ENCODE data around the gene SCO2. TPM values are rescaled to one million over a fixed set of nuclear protein-coding genes. Genes with fewer than 3 reads are reported as not detected.
A peak's percentile ranks its signal among the peaks of the same experiment; 100 is the strongest.

The SCO2 gene
- total RNA-seq, 1 donor from 2014 or later = 1.3 TPM

DNA sequence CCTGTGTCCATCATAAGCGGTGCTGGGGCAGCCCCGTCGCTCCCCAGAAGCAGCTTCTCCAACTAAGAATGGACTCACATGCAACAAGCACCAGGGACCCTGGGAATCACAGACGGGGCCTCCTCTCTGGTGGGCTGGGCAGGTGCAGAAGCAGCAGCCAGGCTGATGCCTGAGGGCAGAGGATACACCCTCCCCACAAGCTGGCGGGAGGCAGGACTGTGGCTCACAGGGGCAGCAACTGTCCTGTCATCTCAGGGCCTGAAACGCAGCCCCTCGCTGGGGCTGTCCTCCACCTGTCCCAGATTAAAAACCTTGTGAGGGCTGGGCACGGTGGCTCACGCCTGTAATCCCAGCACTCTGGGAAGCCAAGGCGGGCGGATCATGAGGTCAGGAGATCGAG lies 47.5 kb downstream of the SCO2 start:
- DNase-seq (ENCODE audit: low spot score) = no peak

GRCh38 chr22:50476868-50477267 lies 48.5 kb downstream of the SCO2 start:
- no peak for DNase-seq (ENCODE audit: low spot score)

DNA sequence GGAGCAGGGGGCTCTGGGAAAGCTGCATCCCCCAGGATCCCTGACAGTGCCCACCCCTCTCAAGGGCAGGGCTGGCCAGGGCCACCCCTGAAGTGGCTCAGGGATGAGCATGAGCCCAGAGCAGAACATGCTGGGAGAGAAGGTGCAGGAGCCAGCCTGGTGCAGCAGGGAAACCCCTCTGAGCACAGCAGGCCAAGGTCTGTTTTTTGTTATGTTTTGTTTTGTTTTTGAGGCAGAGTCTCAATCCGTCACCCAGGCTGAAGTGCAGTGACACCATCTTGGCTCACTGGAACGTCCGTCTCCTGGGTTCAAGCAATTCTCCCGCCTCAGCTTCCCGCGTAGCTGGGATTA lies 49.8 kb downstream of the SCO2 start:
- DNase-seq (ENCODE audit: low spot score) = no peak

- peak; percentile 92 for DNase-seq (ENCODE audit: low spot score)
Observed at GRCh38 chr22:50474710-50475651, 50.4 kb downstream of the SCO2 start, which contains the start of gene SBF1. SBF1 (minus strand) TSS chr22:50475035; CDS start chr22:50474840, 195 bp downstream.

DNA sequence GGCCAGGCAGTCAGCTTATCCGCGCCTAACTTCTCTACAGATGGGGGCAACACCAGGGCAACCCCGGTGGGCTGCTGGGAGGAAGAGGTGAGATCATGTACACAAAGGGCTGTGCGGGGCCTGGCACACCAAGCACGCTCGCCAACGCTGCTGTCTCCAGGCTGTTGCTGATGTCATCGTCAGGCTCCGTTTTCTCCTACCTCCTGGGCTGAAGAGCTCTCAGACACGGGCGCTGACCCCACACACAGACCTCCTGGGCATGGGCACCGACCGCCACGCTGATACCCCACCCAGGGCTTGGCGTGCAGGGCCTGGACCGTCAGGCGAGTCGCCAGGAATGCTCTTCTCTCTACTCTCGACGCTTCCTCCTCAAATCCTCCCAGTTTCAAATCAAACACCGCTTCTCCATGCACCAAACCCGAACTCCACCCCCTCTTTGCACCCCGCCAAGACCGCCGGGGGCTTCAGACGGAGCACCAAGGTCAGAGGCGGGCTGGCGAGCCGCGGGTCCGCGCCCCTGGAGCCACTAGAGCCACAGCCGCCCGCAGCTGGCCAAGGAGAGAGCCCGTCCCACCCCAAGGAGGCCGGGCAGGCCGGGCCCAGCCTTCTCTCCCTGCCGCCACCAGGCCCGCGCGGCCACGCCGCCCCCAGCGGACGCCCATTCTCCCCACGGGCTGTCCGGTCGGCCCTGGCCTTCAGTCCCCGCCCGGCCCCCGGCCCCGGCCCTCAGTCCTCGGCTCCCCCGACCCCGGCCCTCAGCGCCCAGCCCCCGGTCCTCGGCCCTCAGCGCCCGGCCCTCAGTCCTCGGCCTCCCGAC lies 51.3 kb downstream of the SCO2 start:
- no peak for DNase-seq (ENCODE audit: low spot score)

Other genes starting within 250 kb of the SCO2 start
- gene PLXNB2, start 218.0 kb downstream of the SCO2 start, total RNA-seq = 1,246 TPM
- 24.9 TPM for gene DENND6B, start 198.6 kb downstream of the SCO2 start, total RNA-seq
- 75.5 TPM for gene PPP6R2, start 182.3 kb downstream of the SCO2 start, total RNA-seq
- gene SBF1, start 50.6 kb downstream of the SCO2 start, total RNA-seq = 95.8 TPM
- gene ADM2, start 44.1 kb downstream of the SCO2 start, total RNA-seq = 5.1 TPM
- 1.6 TPM for gene MIOX, start 38.7 kb downstream of the SCO2 start, total RNA-seq
- gene LMF2, start 17.9 kb downstream of the SCO2 start, total RNA-seq = 89.1 TPM
- gene NCAPH2, start 17.4 kb downstream of the SCO2 start, total RNA-seq = 35.2 TPM
- gene TYMP, start 4.4 kb upstream of the SCO2 start, total RNA-seq = 34.8 TPM
- gene KLHDC7B, start 20.3 kb upstream of the SCO2 start, total RNA-seq = 0.17 TPM
- gene SYCE3, start 37.3 kb upstream of the SCO2 start, total RNA-seq = not detected
- 32.4 TPM for gene CPT1B, start 52.8 kb upstream of the SCO2 start, total RNA-seq
- gene CHKB, start 57.3 kb upstream of the SCO2 start, total RNA-seq = 106 TPM
- gene MAPK8IP2, start 75.2 kb upstream of the SCO2 start, total RNA-seq = 0.89 TPM
- 113 TPM for gene ARSA, start 102.6 kb upstream of the SCO2 start, total RNA-seq
- gene SHANK3, start 147.2 kb upstream of the SCO2 start, total RNA-seq = 21.8 TPM
- gene ACR, start 212.6 kb upstream of the SCO2 start, total RNA-seq = 0.92 TPM

Data from mucosa of gallbladder (tissue), 1 donor.